Stimulated activated CD4-positive, alpha-beta T cell treated with anti-CD3 and anti-CD28 coated beads, Interleukin-1b, Interleukin-23, amount 100 ng/mL, for 4 hours (primary cell): Measurements from ENCODE around the gene FGF23.
"Not testable (repeated sequence)": the region's sequence is repeated elsewhere in the genome, so short reads cannot be mapped to it uniquely, and the experiment has no call there.

Source experiments
- DNase-seq, 2 donors: peaks; one replicate each; pipeline ENCODE4 v3.0.0-alpha.2; 2020; ENCODE audit warnings: low read depth in 2 of 2

FGF23 gene

GRCh38 chr12:4379405-4379804, at the start of gene FGF23:
TSS of gene FGF23 (minus strand) at chr12:4379712. CDS start at chr12:4379582, 130 bp downstream.
- DNase-seq = no peak

DNA sequence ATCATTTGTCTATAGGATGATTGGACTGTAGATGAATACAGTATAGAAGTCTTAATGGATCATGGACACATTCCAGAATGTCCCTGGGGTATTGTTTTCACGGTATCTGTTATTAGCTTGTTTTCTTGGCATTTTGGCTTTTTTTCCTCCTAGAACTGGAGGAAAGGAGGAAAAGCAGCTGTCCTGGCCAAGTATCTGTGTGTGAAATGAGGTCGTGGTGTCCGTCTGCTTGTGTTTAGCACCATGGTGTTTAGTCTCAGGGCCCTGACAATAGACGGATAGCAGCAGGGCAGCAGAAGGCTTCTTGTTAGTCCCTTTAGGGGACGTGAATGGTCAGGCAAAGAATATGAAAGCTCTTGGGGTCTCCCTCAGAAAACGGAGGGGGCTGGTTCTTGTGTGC, 44.9 kb upstream of the FGF23 start:
- no peak for DNase-seq

DNA sequence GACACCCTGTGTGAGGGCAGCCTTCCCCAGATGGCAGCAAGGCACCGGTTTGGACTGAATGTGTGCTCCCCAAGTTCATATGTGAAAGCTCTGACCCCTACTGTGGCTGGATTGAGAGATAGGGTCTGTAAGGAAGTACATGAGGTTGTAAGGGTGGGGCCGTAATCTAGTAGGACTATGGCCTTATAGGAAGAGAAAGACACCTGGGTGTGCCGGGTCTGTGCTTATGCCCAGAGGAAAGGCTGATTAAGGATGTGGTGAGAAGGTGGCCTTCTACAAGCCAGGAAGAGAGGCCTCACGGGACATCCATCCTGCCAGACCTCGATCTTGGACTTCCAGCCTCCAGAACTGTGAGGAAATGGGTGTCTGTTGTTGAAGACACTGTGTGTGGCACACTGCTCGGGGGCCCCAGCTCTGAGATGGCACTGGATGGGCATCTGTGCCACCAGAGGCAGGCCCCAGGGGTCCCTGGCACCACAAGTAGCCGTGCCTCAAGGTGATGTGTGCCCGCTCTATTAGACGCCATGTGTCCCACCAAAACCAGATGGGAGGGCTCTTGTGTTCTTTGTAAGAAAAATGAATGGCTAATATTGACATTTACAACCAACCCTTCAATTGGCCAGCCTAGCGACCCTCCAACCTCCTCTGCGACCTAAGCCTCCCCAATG, 44.1 kb upstream of the FGF23 start:
- DNase-seq = no peak

DNA sequence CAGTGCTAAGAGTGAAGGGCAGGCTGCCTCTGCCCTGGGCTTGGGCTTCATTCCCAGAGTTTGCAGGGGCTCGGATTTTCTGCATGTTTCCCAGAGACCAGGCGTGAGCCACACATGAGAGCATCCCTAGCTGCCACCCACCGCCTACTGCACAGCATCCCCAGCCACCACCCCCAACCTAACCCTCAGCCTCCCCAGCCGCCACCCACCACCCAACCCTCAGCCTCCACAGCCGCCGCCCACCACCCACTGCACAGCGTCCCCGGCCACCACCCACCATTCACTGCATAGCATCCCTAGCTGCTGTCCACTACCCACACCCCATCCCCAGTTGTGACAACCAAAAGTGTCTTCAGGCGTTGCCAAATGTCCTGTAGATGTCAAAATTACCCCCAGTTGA, 43.5 kb upstream of the FGF23 start:
- DNase-seq = no peak

GRCh38 chr12:4421590-4422031, 42.1 kb upstream of the FGF23 start:
- DNase-seq = peak in 1 of 2 donors; percentile 21

GRCh38 chr12:4420138-4420670, 40.7 kb upstream of the FGF23 start:
- DNase-seq = no peak

GRCh38 chr12:4418913-4419312, 39.4 kb upstream of the FGF23 start:
- no peak for DNase-seq

DNA sequence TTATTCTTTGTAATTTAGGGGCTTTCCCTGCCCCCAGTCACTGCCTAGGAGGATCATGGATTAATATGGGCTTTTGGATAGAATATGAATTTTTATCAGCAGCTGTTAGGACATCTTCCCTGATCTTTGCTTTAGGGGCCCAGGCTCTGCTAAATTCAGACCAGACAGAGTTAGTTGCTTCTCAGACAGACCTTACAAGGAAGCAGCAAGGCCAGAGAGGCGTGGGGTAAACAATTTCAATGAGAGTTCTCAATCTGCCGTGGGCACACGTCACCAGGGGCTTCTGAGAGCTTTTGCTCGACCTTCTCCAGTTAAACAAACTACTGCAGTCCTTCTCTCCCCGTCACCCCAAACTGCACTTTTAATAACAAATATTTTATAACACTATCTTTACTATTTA, 38.4 kb upstream of the FGF23 start:
- DNase-seq = no peak

- DNase-seq = no peak
These were observed 37.9 kb upstream of the FGF23 start for GRCh38 chr12:4417455-4417854.

DNA sequence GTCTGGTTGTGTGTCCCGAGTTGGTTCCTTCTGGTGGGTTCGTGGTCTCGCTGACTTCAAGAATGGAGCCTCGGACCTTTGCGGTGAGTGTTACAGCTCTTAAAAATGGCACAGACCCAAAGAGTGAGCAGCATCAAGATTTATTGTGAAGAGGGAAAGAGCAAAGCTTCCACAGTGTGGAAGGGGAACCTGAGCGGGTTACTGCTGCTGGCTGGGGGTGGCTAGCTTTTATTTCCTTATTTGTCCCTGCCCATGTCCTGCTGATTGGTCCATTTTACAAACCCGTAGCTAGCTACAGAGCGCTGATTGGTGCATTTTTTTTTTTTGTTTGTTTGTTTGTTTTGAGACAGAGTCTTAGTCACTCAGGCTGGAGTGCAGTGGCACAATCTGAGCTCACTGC, 36.8 kb upstream of the FGF23 start:
- DNase-seq = no peak

- DNase-seq = no peak
These were observed 33.0 kb upstream of the FGF23 start for GRCh38 chr12:4412465-4412864.

DNA sequence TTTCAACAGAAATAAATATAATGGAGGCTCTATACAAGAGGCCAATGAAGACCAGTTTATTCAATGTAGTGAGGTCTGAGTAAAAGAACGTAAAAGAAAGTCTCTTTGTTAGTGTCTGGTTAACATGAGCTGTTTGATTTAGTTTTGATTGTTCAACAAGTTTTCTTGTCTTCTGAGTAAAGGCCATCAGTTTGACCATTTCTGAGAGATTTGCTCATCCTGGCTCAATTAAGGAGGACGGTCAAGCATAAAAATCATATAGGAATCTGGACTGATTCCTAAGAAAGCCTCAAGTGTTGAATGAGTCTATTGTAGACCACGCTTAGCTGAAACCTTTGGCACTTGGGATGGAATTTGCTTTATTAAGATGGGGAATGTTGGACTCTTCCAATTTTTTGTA, 32.5 kb upstream of the FGF23 start:
- no peak for DNase-seq

GRCh38 chr12:4407136-4407535, 27.6 kb upstream of the FGF23 start:
- DNase-seq = no peak

- DNase-seq = not testable (repeated sequence)
These were observed 25.5 kb upstream of the FGF23 start for GRCh38 chr12:4404877-4405637.

- no peak for DNase-seq
These were observed 23.5 kb upstream of the FGF23 start for GRCh38 chr12:4402996-4403395.

DNA sequence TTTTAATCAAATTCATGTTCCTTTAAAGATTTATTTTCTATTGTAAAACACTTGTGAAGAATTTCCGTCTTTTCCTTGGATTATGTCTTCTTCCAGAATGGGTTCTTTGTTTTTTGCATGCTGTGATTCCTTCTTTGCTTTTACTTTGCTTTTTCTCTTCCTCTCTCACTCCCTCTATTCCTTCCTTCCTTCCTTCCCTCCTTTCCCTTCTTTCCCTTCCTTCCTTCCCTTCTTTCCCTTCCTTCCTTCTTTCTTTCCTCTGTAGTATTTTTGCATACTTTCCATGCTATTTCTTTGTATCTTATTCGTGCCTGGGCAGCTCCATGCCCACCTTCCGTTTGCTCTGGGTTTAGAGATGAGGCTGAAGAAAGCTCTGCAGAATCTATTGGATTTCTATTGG, 21.6 kb upstream of the FGF23 start:
- no peak for DNase-seq

DNA sequence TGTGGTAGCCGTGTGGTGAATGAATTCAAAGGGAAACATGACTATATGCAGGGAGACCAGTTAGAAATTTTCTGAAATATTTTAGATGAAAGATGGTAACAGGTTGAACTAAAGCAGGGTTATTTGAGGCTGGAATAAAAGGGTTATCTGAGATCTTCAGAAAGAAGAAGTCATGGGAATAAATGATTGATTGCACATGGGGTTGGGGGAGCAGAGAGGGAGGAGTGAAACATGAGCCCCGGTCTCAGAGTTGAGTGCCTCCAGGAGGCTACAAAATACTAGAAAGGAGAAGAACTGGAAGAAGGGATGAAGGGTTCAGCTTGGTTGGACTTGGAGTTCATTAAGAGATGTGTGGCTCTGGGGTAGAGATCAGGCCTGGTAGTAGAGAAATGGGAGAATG, 16.3 kb upstream of the FGF23 start:
- no peak for DNase-seq

DNA sequence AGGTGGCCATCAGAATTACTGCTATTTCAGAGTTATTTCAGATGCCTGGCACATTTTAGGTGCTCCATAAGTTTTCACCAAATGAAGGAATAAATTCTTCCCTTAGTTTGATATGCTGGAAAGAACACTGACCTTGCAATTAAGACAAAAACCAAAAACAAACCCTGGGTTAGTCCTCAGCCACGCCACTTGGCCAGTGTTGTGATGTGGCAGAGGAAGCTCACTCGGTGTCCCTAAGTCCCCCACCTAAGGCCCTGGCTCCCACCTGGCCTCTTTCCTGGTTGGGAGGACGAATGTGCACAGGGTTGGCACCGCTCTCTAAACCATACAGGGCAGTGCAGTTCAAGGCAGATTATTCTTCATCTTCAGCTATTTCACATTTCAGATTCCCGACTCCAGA, 13.7 kb upstream of the FGF23 start:
- DNase-seq = no peak

GRCh38 chr12:4392223-4392742, 12.8 kb upstream of the FGF23 start:
- DNase-seq = no peak

- no peak for DNase-seq
These were observed 9.2 kb upstream of the FGF23 start for GRCh38 chr12:4388662-4389061.

DNA sequence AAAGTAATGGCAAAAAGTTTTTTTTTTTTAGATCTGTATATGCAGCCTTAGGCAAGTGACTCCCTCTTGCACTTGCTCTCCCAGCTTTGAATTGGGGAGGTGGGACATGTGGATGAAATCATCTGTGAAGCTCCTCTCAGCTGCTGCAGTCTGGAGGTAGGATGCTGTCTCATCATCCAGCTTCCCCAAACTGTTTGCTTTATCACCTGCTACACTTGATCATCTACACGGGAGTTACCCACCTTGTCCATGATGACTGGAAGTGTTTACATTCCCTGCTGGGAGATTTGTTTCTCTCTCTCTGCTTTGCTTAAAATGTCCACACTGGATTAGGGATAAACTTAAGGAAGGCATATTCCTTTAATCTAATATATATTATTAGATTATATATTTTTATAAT, 8.5 kb upstream of the FGF23 start:
- no peak for DNase-seq

DNA sequence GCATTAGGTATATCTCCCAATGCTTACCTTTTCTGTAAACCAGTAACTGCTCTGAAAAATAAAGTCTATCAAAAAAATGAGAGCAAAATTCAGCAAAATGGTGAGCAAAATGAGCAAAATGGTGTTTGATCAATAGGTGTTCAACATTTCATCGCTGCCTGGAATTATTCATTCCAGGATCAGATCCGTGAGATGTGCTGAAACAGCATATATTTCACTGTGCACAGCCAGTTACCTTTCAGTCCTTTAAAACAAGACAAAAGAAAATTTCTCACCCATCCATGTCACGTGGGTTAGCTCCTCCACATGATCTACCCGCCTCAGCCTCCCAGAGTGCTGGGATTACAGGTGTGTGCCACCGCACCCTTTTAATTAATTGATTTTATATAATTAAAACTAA, 8.1 kb upstream of the FGF23 start:
- no peak for DNase-seq

DNA sequence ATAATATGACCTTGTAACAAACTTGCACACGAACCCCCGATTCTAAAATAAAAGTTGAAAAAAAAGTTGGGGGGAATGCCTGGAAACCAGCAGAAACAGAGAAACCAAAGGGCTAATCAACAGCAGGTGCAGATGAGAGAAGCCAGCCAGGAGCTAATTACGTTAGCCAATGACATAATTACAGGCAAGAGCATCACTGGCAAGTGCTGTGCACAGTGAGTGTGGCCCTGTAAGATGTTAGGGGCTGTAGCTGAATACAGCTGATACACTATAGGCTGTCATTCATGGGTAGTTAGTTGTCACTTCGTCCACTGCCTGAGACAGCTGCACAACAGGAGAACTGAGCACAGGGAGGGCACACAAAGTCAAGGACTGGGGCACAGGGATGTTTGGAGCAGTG, 7.3 kb upstream of the FGF23 start:
- DNase-seq = no peak
